Measurements from ENCODE around the gene DPYSL5.
"Not testable (repeated sequence)": the region's sequence is repeated elsewhere in the genome, so short reads cannot be mapped to it uniquely, and the experiment has no call there.

DNA sequence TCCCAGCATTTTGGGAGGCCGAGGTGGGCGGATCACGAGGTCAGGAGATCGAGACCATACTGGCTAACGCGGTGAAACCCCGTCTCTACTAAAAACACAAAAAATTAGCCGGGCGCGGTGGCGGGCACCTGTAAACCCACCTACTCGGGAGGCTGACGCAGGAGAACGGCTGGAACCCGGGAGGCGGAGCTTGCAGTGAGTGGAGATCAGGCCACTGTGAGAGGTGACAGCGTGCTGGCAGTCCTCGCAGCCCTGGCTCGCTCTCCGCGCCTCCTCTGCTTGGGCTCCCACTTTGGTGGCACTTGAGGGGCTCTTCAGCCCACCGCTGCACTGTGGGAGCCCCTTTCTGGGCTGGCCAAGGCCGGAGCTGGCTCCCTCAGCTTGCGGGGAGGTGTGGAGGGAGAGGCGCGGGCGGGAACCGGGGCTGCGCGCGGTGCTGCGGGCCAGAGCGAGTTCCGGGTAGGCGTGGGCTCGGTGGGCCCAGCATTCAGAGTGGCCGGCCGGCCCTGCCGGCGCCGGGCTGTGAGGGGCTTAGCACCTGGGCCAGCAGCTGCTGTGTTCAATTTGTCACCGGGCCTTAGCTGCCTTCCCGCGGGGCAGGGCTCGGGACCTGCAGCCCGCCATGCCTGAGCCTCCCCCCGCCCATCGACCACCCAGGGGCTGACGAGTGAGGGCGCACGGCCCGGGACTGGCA, 33.7 kb upstream of the DPYSL5 start:
- TF ChIP-seq, protein P1, sequence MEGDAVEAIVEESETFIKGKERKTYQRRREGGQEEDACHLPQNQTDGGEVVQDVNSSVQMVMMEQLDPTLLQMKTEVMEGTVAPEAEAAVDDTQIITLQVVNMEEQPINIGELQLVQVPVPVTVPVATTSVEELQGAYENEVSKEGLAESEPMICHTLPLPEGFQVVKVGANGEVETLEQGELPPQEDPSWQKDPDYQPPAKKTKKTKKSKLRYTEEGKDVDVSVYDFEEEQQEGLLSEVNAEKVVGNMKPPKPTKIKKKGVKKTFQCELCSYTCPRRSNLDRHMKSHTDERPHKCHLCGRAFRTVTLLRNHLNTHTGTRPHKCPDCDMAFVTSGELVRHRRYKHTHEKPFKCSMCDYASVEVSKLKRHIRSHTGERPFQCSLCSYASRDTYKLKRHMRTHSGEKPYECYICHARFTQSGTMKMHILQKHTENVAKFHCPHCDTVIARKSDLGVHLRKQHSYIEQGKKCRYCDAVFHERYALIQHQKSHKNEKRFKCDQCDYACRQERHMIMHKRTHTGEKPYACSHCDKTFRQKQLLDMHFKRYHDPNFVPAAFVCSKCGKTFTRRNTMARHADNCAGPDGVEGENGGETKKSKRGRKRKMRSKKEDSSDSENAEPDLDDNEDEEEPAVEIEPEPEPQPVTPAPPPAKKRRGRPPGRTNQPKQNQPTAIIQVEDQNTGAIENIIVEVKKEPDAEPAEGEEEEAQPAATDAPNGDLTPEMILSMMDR (conservative IDR thresholded peaks at IDR 0.05; ENCODE audit: low read length), result not testable (repeated sequence)
- TF ChIP-seq EZH2phosphoT487 (IDR thresholded peaks at IDR 0.05; ENCODE audit: borderline replicate concordance), result not testable (repeated sequence)
